DMS114 treated with DMSO at 0.1 percent for 48 hours (cell line): ENCODE results near the gene IL1A.

Experiments used
- DNase-seq: peaks from one replicate; lab custom pipeline; 2025; ENCODE audit not compliant: unreplicated experiment; lab: John Stamatoyannopoulos, UW

Gene IL1A

GRCh38 chr2:112728029-112728362, 56.3 kb downstream of the IL1A start:
- DNase-seq: no peak

GRCh38 chr2:112727276-112728028, 56.8 kb downstream of the IL1A start:
- DNase-seq: no peak

GRCh38 chr2:112726487-112727190, 57.7 kb downstream of the IL1A start:
- DNase-seq: peak; percentile 30

- no peak for DNase-seq
These were observed 58.5 kb downstream of the IL1A start for GRCh38 chr2:112725545-112726457.

GRCh38 chr2:112724591-112725525, 59.4 kb downstream of the IL1A start:
- DNase-seq: no peak

- no peak for DNase-seq
These were observed 60.3 kb downstream of the IL1A start for GRCh38 chr2:112723995-112724394.
